Heart right ventricle (tissue), 16 donors: ENCODE measurements around the gene SEC14L1. TPM values are rescaled to one million over a fixed set of nuclear protein-coding genes. Genes with fewer than 3 reads are reported as not detected.

Experiments used
- ATAC-seq, 8 donors: fragments of 200-7000 bp; cut with Tn5 transposase; one replicate each; pipeline ENCODE4 v1.9.1; 2020; ENCODE audit warnings: mild to moderate bottlenecking in 8 of 8, moderate library complexity in 8 of 8, moderate number of reproducible peaks in 1 of 8
- DNase-seq, 2 donors: peaks; one replicate each; pipeline ENCODE4 v3.0.0-alpha.2; 2020
- H3K27ac ChIP-seq, 10 donors: fragments of 200-600 bp; sonication (generic) in 2 of 10; one replicate each; pipeline versions ENCODE4 v1.5.0 to v1.8.0; 2020 to 2022; ENCODE audit warnings: mild to moderate bottlenecking in 3 of 10
- H3K27me3 ChIP-seq, 7 donors: fragments of 200-600 bp; one replicate each; pipeline ENCODE4 v1.8.0; 2021 to 2022; ENCODE audit warnings: mild to moderate bottlenecking in 2 of 7
- H3K36me3 ChIP-seq, 9 donors: fragments of 200-600 bp; sonication (generic) in 1 of 9; one replicate each; pipeline versions ENCODE4 v1.5.0 to v1.8.0; 2020 to 2022; ENCODE audit warnings: mild to moderate bottlenecking in 2 of 9
- H3K4me1 ChIP-seq, 9 donors: fragments of 200-600 bp; sonication (generic) in 1 of 9; one replicate each; pipeline versions ENCODE4 v1.5.0 to v1.8.0; 2020 to 2022; ENCODE audit warnings: mild to moderate bottlenecking in 4 of 9
- H3K4me3 ChIP-seq, 10 donors: fragments of 200-600 bp; sonication (generic) in 2 of 10; one replicate each; pipeline versions ENCODE4 v1.5.0 to v1.8.0; 2020 to 2022; ENCODE audit warnings: mild to moderate bottlenecking in 7 of 10, moderate library complexity in 2 of 10
- H3K9me3 ChIP-seq, 11 donors: fragments of 200-600 bp in 10 of 11; sonication (generic) in 2 of 11; one replicate each; pipeline versions ENCODE4 v1.5.0 to v1.8.0; 2013 to 2022; ENCODE audit warnings: mild to moderate bottlenecking in 2 of 11, control low read depth in 1 of 11, moderate library complexity in 1 of 11
- WGBS, 2 donors: extraction: QIAGEN DNeasy Blood & Tissue Kit; methylation state at CpG; one replicate each; pipeline ENCODE4 v1.1.7; 2013; ENCODE audit warnings: inconsistent platforms in 1 of 2; 5-methylcytosine and 5-hydroxymethylcytosine counted together
- intact Hi-C, 10 donors: fragments of 100-400 bp; cut with DNase I; formaldehyde crosslinking; loops; one replicate each; pipeline versions ENCODE4 v1.11.1 to v1.14.2; 2022
- polyA plus RNA-seq, 2 donors: library from polyadenylated mRNA; stranded (reverse); fragments of 200-250 nt; gene quantifications; one replicate each; pipeline ENCODE4 v1.2.3, GENCODE V29; 2013
- total RNA-seq, 10 donors: library from RNA; stranded (reverse); fragmentation: NEBNext Ultra II Directional in 3 of 10; extraction: Animal tissue kit (Norgen Biotek cat#: 25700) in 3 of 10; gene quantifications; one replicate each; pipeline versions ENCODE4 v1.2.1 to v1.2.4, GENCODE V29; 2021 to 2023
- TF ChIP-seq, protein P1 (sequence below), 9 donors: fragments of 200-600 bp; sonication (generic) in 2 of 9; IDR thresholded peaks; one replicate each; pipeline versions ENCODE4 v1.5.0 to v1.8.0; 2021 to 2022; ENCODE audit warnings: antibody characterized with exemption in 9 of 9, mild to moderate bottlenecking in 5 of 9, moderate library complexity in 1 of 9
- donor health status: Arrhythmogenic right ventricular cardiomyopathy.
- donor health status: ischemic (EF 13 %, LVEDD 7.1; RV severe dilation, severe dysfunction).
- donor health status: healthy with polysubstance abuse.
- donor health status: DM: no; HTN: yes; CAD: no.
- donor health status: DM: no; HTN: no; CAD: no.
- donor health status: ischemic (EF 25% LVEDD 6.9; RV normal size, moderate dysfunction).
- donor health status: ischemic (EF 25% LVEDD 5.7; RV mildly dilated, moderate dysfunction).
- donor health status: healthy.
- donor health status: DM: yes; HTN: yes; CAD: no.
- donor health status: Ischemic cardiomyopathy.
- donor health status: ischemic (EF 35%, LVEDD 5.7; RV mildly dilated, moderate dysfunction).
- donor health status: nonischemic (EF 11% LVEDD 7.7; RV severe dilation, severe dysfunction).
- donor health status: DM: yes; HTN: yes; CAD: no.
- donor health status: PGD.
- donor health status: ischemic (EF 29% LVEDD 5.4; RV normal size, mild dysfunction).
- donor health status: nonischemic (EF 23%, LVEDD 6.1; RV moderate dilation, normal function).

Gene SEC14L1
- total and polyA plus RNA-seq, 12 donors = 36.1 to 88.8 (median 50.0) TPM

DNA sequence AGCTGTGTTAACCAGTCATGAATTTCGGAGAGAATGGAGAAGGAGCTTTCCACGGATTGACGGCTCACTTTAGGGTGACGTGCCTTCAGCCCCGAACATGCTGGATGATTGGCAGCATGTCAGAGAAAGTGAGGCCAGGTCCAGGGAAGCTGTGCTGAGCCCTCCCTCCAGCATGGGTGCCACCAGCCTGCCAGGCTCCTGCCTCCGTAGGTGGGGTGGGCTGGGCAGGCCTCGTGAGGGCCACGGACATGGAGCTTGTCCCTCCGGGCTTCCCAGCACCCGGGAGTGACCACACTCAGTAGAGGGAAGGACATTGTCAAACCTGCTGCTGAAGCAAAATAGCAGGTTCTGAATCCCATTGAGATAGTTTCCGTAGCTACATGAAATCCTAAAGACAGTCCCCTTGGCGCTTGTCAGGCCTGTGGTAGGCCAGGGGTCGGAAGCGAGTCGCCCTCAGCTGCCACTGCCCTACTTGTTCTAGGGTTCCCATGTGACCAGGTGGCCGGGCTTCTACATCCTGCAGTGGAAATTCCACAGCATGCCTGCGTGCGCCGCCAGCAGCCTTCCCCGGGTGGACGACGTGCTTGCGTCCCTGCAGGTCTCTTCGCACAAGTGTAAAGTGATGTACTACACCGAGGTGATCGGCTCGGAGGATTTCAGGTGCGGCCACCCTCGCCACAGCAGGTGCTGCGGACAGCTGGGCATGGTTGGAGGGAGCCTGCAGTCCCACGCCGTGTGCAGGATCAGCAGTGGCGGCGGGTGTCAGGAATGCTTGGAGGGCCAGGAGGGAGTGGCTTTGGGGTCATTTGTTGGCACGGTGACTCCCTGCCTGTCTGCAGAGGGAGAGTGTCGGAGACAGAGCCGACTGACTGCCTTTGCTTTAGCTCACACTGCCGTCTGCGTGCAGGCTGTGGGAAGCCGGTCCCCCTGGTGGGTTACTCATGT lies 72.3 kb downstream of the SEC14L1 start:
- H3K36me3 ChIP-seq = peaks cover 0 to 94% (median 67%) of the 10 kb centered on the region in 9 donors
- H3K9me3 ChIP-seq = no peaks in the 10 kb centered on the region
- intact Hi-C loops = loop anchor here in 5 of 10 donors (5.0 to 10.0 kb wide), 3 partner anchors 66 to 118 kb away; no protein-coding TSS in a partner anchor
- 49 to 59% methylated on average over 40 of the region's 40 CpGs for WGBS, 2 donors
- TF ChIP-seq, protein P1, sequence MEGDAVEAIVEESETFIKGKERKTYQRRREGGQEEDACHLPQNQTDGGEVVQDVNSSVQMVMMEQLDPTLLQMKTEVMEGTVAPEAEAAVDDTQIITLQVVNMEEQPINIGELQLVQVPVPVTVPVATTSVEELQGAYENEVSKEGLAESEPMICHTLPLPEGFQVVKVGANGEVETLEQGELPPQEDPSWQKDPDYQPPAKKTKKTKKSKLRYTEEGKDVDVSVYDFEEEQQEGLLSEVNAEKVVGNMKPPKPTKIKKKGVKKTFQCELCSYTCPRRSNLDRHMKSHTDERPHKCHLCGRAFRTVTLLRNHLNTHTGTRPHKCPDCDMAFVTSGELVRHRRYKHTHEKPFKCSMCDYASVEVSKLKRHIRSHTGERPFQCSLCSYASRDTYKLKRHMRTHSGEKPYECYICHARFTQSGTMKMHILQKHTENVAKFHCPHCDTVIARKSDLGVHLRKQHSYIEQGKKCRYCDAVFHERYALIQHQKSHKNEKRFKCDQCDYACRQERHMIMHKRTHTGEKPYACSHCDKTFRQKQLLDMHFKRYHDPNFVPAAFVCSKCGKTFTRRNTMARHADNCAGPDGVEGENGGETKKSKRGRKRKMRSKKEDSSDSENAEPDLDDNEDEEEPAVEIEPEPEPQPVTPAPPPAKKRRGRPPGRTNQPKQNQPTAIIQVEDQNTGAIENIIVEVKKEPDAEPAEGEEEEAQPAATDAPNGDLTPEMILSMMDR (IDR thresholded peaks at IDR 0.05) = no peak
- no peak overlapping the region for H3K4me3 ChIP-seq
- DNase-seq (peak in 1 of 2 donors; percentile 39), ATAC-seq (peak; percentile 13 to 59 (median 33))
- H3K4me1 ChIP-seq = peaks cover 13 to 85% (median 47%) of the 10 kb centered on the region in 9 donors
- peak overlapping the region in 5 of 10 donors; percentile 15 to 77 (median 65) for H3K27ac ChIP-seq
- no peaks in the 10 kb centered on the region for H3K27me3 ChIP-seq

- Histone ChIP-seq H3K27me3 (no peaks in the 10 kb centered on the region), H3K27ac (peak overlapping the region in 3 of 10 donors; percentile 32 to 77 (median 65)), H3K36me3 (peaks cover 0 to 94% (median 66%) of the 10 kb centered on the region in 9 donors), H3K9me3 (no peaks in the 10 kb centered on the region), H3K4me3 (no peak overlapping the region), H3K4me1 (peaks cover 11 to 78% (median 40%) of the 10 kb centered on the region in 9 donors)
- DNase-seq (no peak), ATAC-seq (peak in 3 of 8 donors; percentile 6 to 20 (median 17))
- TF ChIP-seq, protein P1 (IDR thresholded peaks at IDR 0.05) = no peak
- WGBS, 2 donors = 48 to 79% methylated on average over 17 of the region's 17 CpGs
- intact Hi-C loops = loop anchor here in 5 of 10 donors (5.0 to 10.0 kb wide), 3 partner anchors 66 to 119 kb away; no protein-coding TSS in a partner anchor
These were observed 73.0 kb downstream of the SEC14L1 start for GRCh38 chr17:77213778-77214132.

DNA sequence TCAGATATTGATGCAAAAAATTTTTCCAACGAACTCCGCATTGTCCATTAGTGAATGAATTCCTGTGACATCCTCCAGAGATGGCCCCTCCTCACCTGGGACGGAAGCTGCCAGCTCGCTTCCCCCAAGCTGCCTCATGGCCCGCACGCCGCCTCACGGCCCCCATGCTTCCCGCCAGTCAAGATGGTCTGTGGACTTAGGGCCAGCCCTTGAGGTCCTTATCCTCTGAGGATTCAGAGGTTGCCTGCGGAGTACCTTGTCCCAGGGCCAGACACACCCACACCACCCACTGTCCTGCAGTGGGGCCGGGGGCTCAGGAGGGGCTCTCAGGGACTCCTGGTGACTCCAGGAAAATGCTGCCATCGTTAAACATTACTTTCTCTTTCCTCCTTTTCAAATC lies 73.6 kb downstream of the SEC14L1 start:
- Histone ChIP-seq H3K27ac (peak overlapping the region in 1 of 10 donors; percentile 24), H3K27me3 (no peaks in the 10 kb centered on the region), H3K4me3 (no peak overlapping the region), H3K4me1 (peaks cover 7 to 72% (median 34%) of the 10 kb centered on the region in 9 donors), H3K9me3 (no peaks in the 10 kb centered on the region), H3K36me3 (peaks cover 0 to 94% (median 63%) of the 10 kb centered on the region in 9 donors)
- ATAC-seq = peak in 1 of 8 donors; percentile 32
- no peak for DNase-seq
- TF ChIP-seq, protein P1 (IDR thresholded peaks at IDR 0.05) = no peak
- WGBS, 2 donors = 87 to 89% methylated on average over 12 of the region's 12 CpGs
- intact Hi-C loops = loop anchor here in 5 of 10 donors (5.0 to 10.0 kb wide), 3 partner anchors 67 to 120 kb away; no protein-coding TSS in a partner anchor

DNA sequence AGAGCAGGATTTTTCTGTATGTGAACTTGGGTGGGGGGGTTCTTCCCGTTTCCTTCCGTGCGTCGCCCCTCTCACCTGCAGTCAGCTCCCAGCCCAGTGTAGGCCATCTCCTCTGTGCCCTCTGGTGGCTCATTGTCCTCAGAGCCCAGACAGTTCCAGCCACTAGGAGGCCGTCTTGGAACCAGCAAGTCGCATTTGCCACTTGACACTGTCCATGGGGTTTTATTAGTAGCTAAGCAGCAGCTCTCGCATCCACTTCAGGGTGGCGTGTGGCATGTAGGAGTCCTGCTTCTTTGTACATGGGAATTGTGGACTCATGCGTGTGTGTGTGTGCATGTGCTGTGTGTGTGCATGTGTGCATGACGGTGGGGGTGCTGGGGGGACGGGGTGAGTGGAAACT lies 74.0 kb downstream of the SEC14L1 start:
- Histone ChIP-seq H3K27me3 (no peaks in the 10 kb centered on the region), H3K4me3 (no peak overlapping the region), H3K9me3 (no peaks in the 10 kb centered on the region), H3K4me1 (peaks cover 7 to 68% (median 30%) of the 10 kb centered on the region in 9 donors), H3K36me3 (peaks cover 0 to 94% (median 59%) of the 10 kb centered on the region in 9 donors), H3K27ac (peak overlapping the region in 1 of 10 donors; percentile 24)
- peak; percentile 33 to 79 (median 68) for ATAC-seq
- TF ChIP-seq, protein P1 (IDR thresholded peaks at IDR 0.05) = peak in 8 of 9 donors; percentile 18 to 69 (median 54)
- intact Hi-C loops = loop anchor here in 5 of 10 donors (5.0 to 10.0 kb wide), 3 partner anchors 67 to 120 kb away; no protein-coding TSS in a partner anchor
- WGBS, 2 donors = 69 to 71% methylated on average over 11 of the region's 11 CpGs
- DNase-seq = peak in 1 of 2 donors; percentile 54
